Measurements from ENCODE around the gene TMEM221.

The TMEM221 gene

GRCh38 chr19:17409990-17410389 lies 38.5 kb downstream of the TMEM221 start (continued):
- TF ChIP-seq PRDM6 (tag by site-specific recombination; IDR thresholded peaks at IDR 0.05), result no peak

- Histone ChIP-seq H3K27ac (ENCODE audit: extremely low read depth, low read depth, low read length) (no peak overlapping the region), H3K36me3 (ENCODE audit: control insufficient read depth in 2 of 2, insufficient read depth in 1 of 2, low read length in 2 of 2) (no peaks in the 10 kb centered on the region), H3K4me1 (ENCODE audit: control insufficient read depth, insufficient read depth, low read length) (no peaks in the 10 kb centered on the region), H3K9me3 (ENCODE audit: control insufficient read depth, insufficient read depth, low read depth, low read length) (no peaks in the 10 kb centered on the region), H3K4me3 (ENCODE audit: low read depth, low read length) (no peak overlapping the region)
- ChIA-PET POLR2A (interaction anchor here (2.1 kb wide), 1 partner anchor 13 kb away, joined by 9 read pairs; the partner anchor contains the start of gene MVB12A), CTCF (interaction anchor here (0.6 to 1.5 kb wide), 2 partner anchors 35 to 309 kb away, joined by 5 to 6 read pairs; no protein-coding TSS in a partner anchor)
- TF ChIP-seq ZNF221 (tag by site-specific recombination; IDR thresholded peaks at IDR 0.05; ENCODE audit: borderline replicate concordance) (no peak), ZXDB (tag by site-specific recombination; IDR thresholded peaks at IDR 0.05) (no peak), ZNF660 (tag by site-specific recombination; IDR thresholded peaks at IDR 0.05) (peak; percentile 61; the same call in 1 of the 2 replicates)
Measured at GRCh38 chr19:17406887-17407196, 41.6 kb downstream of the TMEM221 start.

- Histone ChIP-seq H3K4me1 (ENCODE audit: control insufficient read depth, insufficient read depth, low read length) (no peaks in the 10 kb centered on the region), H3K36me3 (ENCODE audit: control insufficient read depth in 2 of 2, insufficient read depth in 1 of 2, low read length in 2 of 2) (no peaks in the 10 kb centered on the region), H3K27ac (ENCODE audit: extremely low read depth, low read depth, low read length) (no peak overlapping the region), H3K9me3 (ENCODE audit: control insufficient read depth, insufficient read depth, low read depth, low read length) (no peaks in the 10 kb centered on the region), H3K4me3 (ENCODE audit: low read depth, low read length) (no peak overlapping the region)
- ChIA-PET POLR2A (interaction anchor here (2.1 kb wide), 1 partner anchor 13 kb away, joined by 9 read pairs; the partner anchor contains the start of gene MVB12A), CTCF (interaction anchor here (0.6 to 1.7 kb wide), 4 partner anchors 16 to 310 kb away, joined by 3 to 8 read pairs (median 6); no protein-coding TSS in a partner anchor)
- TF ChIP-seq ZNF16 (tag by site-specific recombination; IDR thresholded peaks at IDR 0.05; ENCODE audit: low read depth) (peak; percentile 61; the same call in 1 of the 2 replicates), SCRT1 (tag by site-specific recombination; IDR thresholded peaks at IDR 0.05; ENCODE audit: borderline replicate concordance) (peak; percentile 70; the same call in 1 of the 2 replicates), ZBTB6 (tag by site-specific recombination; IDR thresholded peaks at IDR 0.05) (peak; percentile 80; the same call in 1 of the 2 replicates), SCRT2 (tag by site-specific recombination; IDR thresholded peaks at IDR 0.05) (peak; percentile 95), ZBTB26 (tag by site-specific recombination; optimal IDR thresholded peaks at IDR 0.05) (no peak)
Measured at GRCh38 chr19:17406046-17406886, 42.2 kb downstream of the TMEM221 start.

- H3K27ac ChIP-seq (ENCODE audit: extremely low read depth, low read depth, low read length), result no peak within 1 kb of the TSS
- POLR2A ChIA-PET, result interaction anchor here (2.1 kb wide), 1 partner anchor 14 kb away, joined by 9 read pairs; the partner anchor contains the start of gene MVB12A
- TF ChIP-seq ZNF341 (tag by site-specific recombination; IDR thresholded peaks at IDR 0.05; ENCODE audit: low read depth), result peak; percentile 39; the same call in 1 of the 2 replicates
- no peak for TF ChIP-seq ELK4 (IDR thresholded peaks at IDR 0.05; ENCODE audit: borderline replicate concordance, low read depth, low read length)
- no peak for TF ChIP-seq KLF17 (tag by site-specific recombination; IDR thresholded peaks at IDR 0.05)
- TF ChIP-seq TCF7L2 (IDR thresholded peaks at IDR 0.05; ENCODE audit: borderline replicate concordance, low read depth, low read length), result no peak
- TF ChIP-seq ZNF24 (tag by site-specific recombination; IDR thresholded peaks at IDR 0.05), result 0 out of 2 replicates have a peak, but pooled peaks have one; percentile 47
- TF ChIP-seq ZBTB1 (tag by site-specific recombination; IDR thresholded peaks at IDR 0.05), result no peak
- peak; percentile 27; the same call in 1 of the 2 replicates for TF ChIP-seq ZNF692 (tag by site-specific recombination; IDR thresholded peaks at IDR 0.05)
Measured at GRCh38 chr19:17405250-17406045, 43.0 kb downstream of the TMEM221 start, which contains the start of gene BST2. Gene BST2 (minus strand): TSS chr19:17405630. CDS start chr19:17405575, 55 bp downstream.

More at GRCh38 chr19:17405250-17406045, 43.0 kb downstream of the TMEM221 start, which contains the start of gene BST2:
- CTCF ChIA-PET, result interaction anchor here (0.6 to 1.7 kb wide), 5 partner anchors 15 to 362 kb away, joined by 3 to 8 read pairs (median 3); no protein-coding TSS in a partner anchor
- H3K4me3 ChIP-seq (ENCODE audit: low read depth, low read length), result no peak within 1 kb of the TSS
- no peaks in the 10 kb centered on the region for H3K9me3 ChIP-seq (ENCODE audit: control insufficient read depth, insufficient read depth, low read depth, low read length)
- H3K36me3 ChIP-seq (ENCODE audit: control insufficient read depth in 2 of 2, insufficient read depth in 1 of 2, low read length in 2 of 2), result no peaks in the 10 kb centered on the region
- H3K4me1 ChIP-seq (ENCODE audit: control insufficient read depth, insufficient read depth, low read length), result no peaks in the 10 kb centered on the region

Measured in HEK293 (cell line).